Keratinocyte (primary cell): ENCODE measurements around the gene ARHGAP22. TPM values are rescaled to one million over a fixed set of nuclear protein-coding genes. Genes with fewer than 3 reads are reported as not detected.

Experiments
- DNase-seq: peaks from one replicate; pipeline ENCODE4 v3.0.0-alpha.2; 2011; ENCODE audit warnings: low read depth, missing footprints, low spot score
- FAIRE-seq: peaks from 2 replicates; lab custom pipeline; 2011; peaks lifted over from hg19 to GRCh38; lab: Jason Lieb, UNC
- H2AFZ ChIP-seq: 2 replicates; pipeline ENCODE4 v1.6.0; 2012; ENCODE audit warnings: low read length, control low read depth, inconsistent platforms; ENCODE audit not compliant: control insufficient read depth
- H3K27ac ChIP-seq: 2 replicates; pipeline ENCODE4 v1.5.1; 2011; ENCODE audit warnings: low read length; ENCODE audit not compliant: control insufficient read depth, insufficient read depth
- H3K27me3 ChIP-seq: 3 replicates; pipeline ENCODE4 v1.6.0; 2011; ENCODE audit warnings: low read length; ENCODE audit not compliant: control insufficient read depth, insufficient read depth; ENCODE audit errors: extremely low read depth
- H3K36me3 ChIP-seq, 2 experiments: 2 replicates in 1 of 2; 3 replicates in 1 of 2; pipeline ENCODE4 v1.5.1; 2011; ENCODE audit warnings: low read length in 2 of 2, mild to moderate bottlenecking in 1 of 2; ENCODE audit not compliant: control insufficient read depth in 2 of 2, insufficient read depth in 2 of 2; ENCODE audit errors: extremely low read depth in 1 of 2
- H3K4me1 ChIP-seq: 3 replicates; pipeline ENCODE4 v1.5.1; 2011; ENCODE audit warnings: low read length; ENCODE audit not compliant: control insufficient read depth, insufficient read depth; ENCODE audit errors: extremely low read depth
- H3K4me2 ChIP-seq: 3 replicates; pipeline ENCODE4 v1.6.0; 2011; ENCODE audit warnings: low read depth, low read length; ENCODE audit not compliant: control insufficient read depth, insufficient read depth; ENCODE audit errors: extremely low read depth
- H3K4me3 ChIP-seq, 3 experiments: fragments of 200-600 bp in 1 of 3; sonication (generic) in 1 of 3; 2 replicates in 2 of 3; 3 replicates in 1 of 3; pipeline ENCODE4 v1.5.1; 2011 to 2016; ENCODE audit warnings: low read length in 3 of 3, mild to moderate bottlenecking in 3 of 3, control low read depth in 2 of 3, inconsistent platforms in 1 of 3, low read depth in 1 of 3, mixed read lengths in 1 of 3, mixed run types in 1 of 3, moderate library complexity in 1 of 3; ENCODE audit not compliant: control insufficient read depth in 2 of 3, insufficient read depth in 2 of 3; ENCODE audit errors: extremely low read depth in 1 of 3
- H3K79me2 ChIP-seq: 2 replicates; pipeline ENCODE4 v1.6.0; 2012; ENCODE audit warnings: low read length; ENCODE audit not compliant: control insufficient read depth, insufficient read depth
- H3K9ac ChIP-seq: 3 replicates; pipeline ENCODE4 v1.6.0; 2011; ENCODE audit warnings: low read length; ENCODE audit not compliant: control insufficient read depth, insufficient read depth; ENCODE audit errors: extremely low read depth
- H3K9me1 ChIP-seq: 3 replicates; pipeline ENCODE4 v1.6.0; 2011; ENCODE audit warnings: low read length; ENCODE audit not compliant: control insufficient read depth, insufficient read depth; ENCODE audit errors: extremely low read depth
- H3K9me3 ChIP-seq: 2 replicates; pipeline ENCODE4 v1.5.1; 2012; ENCODE audit warnings: low read depth, low read length; ENCODE audit not compliant: control insufficient read depth
- H4K20me1 ChIP-seq: 3 replicates; pipeline ENCODE4 v1.6.0; 2011; ENCODE audit warnings: low read length; ENCODE audit not compliant: control insufficient read depth, insufficient read depth; ENCODE audit errors: extremely low read depth
- CTCF ChIP-seq, 3 experiments: IDR thresholded peaks in 1 of 3; conservative IDR thresholded peaks in 1 of 3; optimal IDR thresholded peaks in 1 of 3; 2 replicates in 2 of 3; 3 replicates in 1 of 3; pipeline versions ENCODE3 to v1.5.1; 2011; ENCODE audit warnings: low read length in 3 of 3, mild to moderate bottlenecking in 3 of 3, moderate library complexity in 2 of 3, control low read depth in 1 of 3, inconsistent platforms in 1 of 3; ENCODE audit not compliant: insufficient read depth in 2 of 3; ENCODE audit errors: extremely low read depth in 1 of 3
- EZH2 ChIP-seq: IDR thresholded peaks from one replicate; pipeline ENCODE4 v1.6.1; 2012; ENCODE audit warnings: inconsistent platforms, mild to moderate bottlenecking, low read length, moderate library complexity
- dilution Hi-C: fragments of 300-500 bp; cut with MboI; formaldehyde crosslinking; loops from one replicate; pipeline ENCODE4 v1.7.0; 2020; ENCODE audit warnings: low sequenced_read_pairs; ENCODE audit not compliant: extremely low pct_ligation_motif_present
- polyA plus RNA-seq, 5 experiments: library from polyadenylated mRNA; depleted of rRNA in 3 of 5; stranded (reverse) in 3 of 5; stranded (forward) in 1 of 5; unstranded in 1 of 5; fragments of >200 nt; gene quantifications; 1 replicate in 1 of 5; 2 replicates in 3 of 5; 3 replicates in 1 of 5; pipeline versions ENCODE4 v1.2.1 to v1.2.3, GENCODE V29; 2011 to 2012; ENCODE audit warnings: missing spikeins in 2 of 5, low read depth in 1 of 5, low replicate concordance in 1 of 5

The ARHGAP22 gene
- polyA plus RNA-seq, 1 donor (not counting 4 experiments of a cell fraction or from before 2014, with no cell fraction given): 4.9 TPM

- no peaks in the 10 kb centered on the region for H3K9me1 ChIP-seq
- H3K79me2 ChIP-seq: no peaks in the 10 kb centered on the region
- FAIRE-seq (no peak), DNase-seq (no peak)
- no peak overlapping the region for H3K27ac ChIP-seq
- no peak overlapping the region for H2AFZ ChIP-seq
- no peak overlapping the region for H3K9ac ChIP-seq
- H3K4me1 ChIP-seq: no peaks in the 10 kb centered on the region
- H4K20me1 ChIP-seq: peaks cover 2% of the 10 kb centered on the region
- TF ChIP-seq EZH2: no peak
- no peak for TF ChIP-seq CTCF (optimal IDR thresholded peaks at IDR 0.05 in 1 of 3, IDR thresholded peaks at IDR 0.05 in 1 of 3, conservative IDR thresholded peaks at IDR 0.05 in 1 of 3; ENCODE audit: extremely low read depth in 1 of 3, insufficient read depth in 2 of 3, low read length in 3 of 3)
- no peak overlapping the region for H3K4me3 ChIP-seq
- H3K27me3 ChIP-seq: no peaks in the 10 kb centered on the region
- no peak overlapping the region for H3K4me2 ChIP-seq
- peaks cover 0 to 6% of the 10 kb centered on the region in 2 experiments for H3K36me3 ChIP-seq
- H3K9me3 ChIP-seq: no peaks in the 10 kb centered on the region
- dilution Hi-C loops: no loop called here
These were observed 150.4 kb downstream of the ARHGAP22 start for GRCh38 chr10:48454302-48455054.

- Histone ChIP-seq H3K27me3 (no peaks in the 10 kb centered on the region), H3K9ac (no peak overlapping the region), H3K79me2 (no peaks in the 10 kb centered on the region), H3K4me1 (no peaks in the 10 kb centered on the region), H3K9me3 (no peaks in the 10 kb centered on the region), H2AFZ (no peak overlapping the region), H3K27ac (no peak overlapping the region), H3K4me2 (no peak overlapping the region), H3K4me3 (no peak overlapping the region), H3K9me1 (no peaks in the 10 kb centered on the region), H3K36me3 (peaks cover 0 to 3% of the 10 kb centered on the region in 2 experiments), H4K20me1 (peaks cover 4% of the 10 kb centered on the region)
- TF ChIP-seq EZH2 (no peak), CTCF (optimal IDR thresholded peaks at IDR 0.05 in 1 of 3, IDR thresholded peaks at IDR 0.05 in 1 of 3, conservative IDR thresholded peaks at IDR 0.05 in 1 of 3; ENCODE audit: extremely low read depth in 1 of 3, insufficient read depth in 2 of 3, low read length in 3 of 3) (no peak)
- FAIRE-seq: no peak
- dilution Hi-C loops: no loop called here
- DNase-seq: no peak
These were observed 151.2 kb downstream of the ARHGAP22 start for GRCh38 chr10:48453451-48454301.
